Gastrocnemius medialis (tissue), 4 donors: ENCODE results near the gene UTF1. TPM values are rescaled to one million over a fixed set of nuclear protein-coding genes. Genes with fewer than 3 reads are reported as not detected.

Experiments used
- ATAC-seq, 2 donors: fragments of 150-250 bp; one replicate each; pipeline ENCODE4 v1.9.1; 2016
- DNase-seq, 2 donors: peaks; one replicate each; pipeline ENCODE4 v3.0.0-alpha.2; 2019
- H3K27ac ChIP-seq, 4 donors: fragments of 200-600 bp; sonication (generic); 1 replicate in 1 of 4; 2 replicates in 3 of 4; pipeline ENCODE4 v1.5.1; 2016 to 2018; ENCODE audit warnings: mild to moderate bottlenecking in 2 of 4, moderate library complexity in 1 of 4
- H3K27me3 ChIP-seq, 3 donors: fragments of 200-600 bp; sonication (generic) in 2 of 3; 1 replicate in 1 of 3; 2 replicates in 2 of 3; pipeline versions ENCODE4 v1.5.1 to v1.6.0; 2016 to 2019; ENCODE audit warnings: mild to moderate bottlenecking in 1 of 3, moderate library complexity in 1 of 3
- H3K36me3 ChIP-seq, 2 donors: fragments of 200-600 bp; sonication (generic) in 1 of 2; one replicate each; pipeline ENCODE4 v1.5.1; 2017 to 2018
- H3K4me1 ChIP-seq, 2 donors: fragments of 200-600 bp; sonication (generic) in 1 of 2; one replicate each; pipeline ENCODE4 v1.5.1; 2016 to 2017; ENCODE audit warnings: mild to moderate bottlenecking in 2 of 2
- H3K4me3 ChIP-seq, 4 donors: fragments of 200-600 bp; sonication (generic) in 3 of 4; 1 replicate in 1 of 4; 2 replicates in 3 of 4; pipeline ENCODE4 v1.5.1; 2016 to 2019; ENCODE audit warnings: mild to moderate bottlenecking in 2 of 4
- H3K9me3 ChIP-seq, 3 donors: fragments of 200-600 bp; sonication (generic) in 2 of 3; 1 replicate in 1 of 3; 2 replicates in 2 of 3; pipeline ENCODE4 v1.5.1; 2016 to 2019
- CTCF ChIP-seq, 5 experiments: fragments of 450-650 bp in 3 of 5; fragments of 200-600 bp in 2 of 5; sonication (generic) in 2 of 5; IDR thresholded peaks in 4 of 5; conservative IDR thresholded peaks in 1 of 5; 1 replicate in 4 of 5; 2 replicates in 1 of 5; pipeline ENCODE4 v1.5.1; 2016 to 2019; ENCODE audit warnings: antibody characterized with exemption in 5 of 5, mild to moderate bottlenecking in 3 of 5, moderate library complexity in 3 of 5
- POLR2A ChIP-seq, 2 donors: fragments of 450-650 bp; IDR thresholded peaks; one replicate each; pipeline ENCODE4 v1.6.1; 2017; ENCODE audit warnings: antibody characterized with exemption in 2 of 2, mild to moderate bottlenecking in 2 of 2, moderate library complexity in 2 of 2
- in situ Hi-C, 4 donors: fragments of 200-750 bp; cut with MboI; loops; one replicate each; pipeline versions ENCODE4 v1.15.0 to v1.8.0; 2017; ENCODE audit warnings: low sequenced_read_pairs in 4 of 4
- intact Hi-C: fragments of 100-400 bp; cut with DNase I; formaldehyde crosslinking; loops from one replicate; pipeline ENCODE4 v1.15.1; 2023; ENCODE audit warnings: low total_unique reads
- total RNA-seq, 4 donors: library from RNA; depleted of rRNA; stranded (reverse); fragments of >200 nt; gene quantifications; one replicate each; pipeline versions ENCODE4 v1.1.0 to v1.2.3, GENCODE V29; 2016

Gene UTF1
- total RNA-seq, 4 donors from 2014 or later: not detected

- DNase-seq: no peak
- peaks cover 13 to 18% (median 16%) of the 10 kb centered on the region in 3 donors for H3K27me3 ChIP-seq
- H3K27ac ChIP-seq: no peak overlapping the region
- intact Hi-C loops (no loop called here), in situ Hi-C loops (no loop called here)
- no peaks in the 10 kb centered on the region for H3K4me1 ChIP-seq
- ATAC-seq: no peak
- H3K9me3 ChIP-seq: no peaks in the 10 kb centered on the region
- TF ChIP-seq POLR2A (IDR thresholded peaks at IDR 0.05) (no peak), CTCF (IDR thresholded peaks at IDR 0.05 in 4 of 5, conservative IDR thresholded peaks at IDR 0.05 in 1 of 5) (no peak)
- no peaks in the 10 kb centered on the region for H3K36me3 ChIP-seq
- no peak overlapping the region for H3K4me3 ChIP-seq
These were observed 46.2 kb upstream of the UTF1 start for GRCh38 chr10:133183646-133184378.

GRCh38 chr10:133184591-133185244 is 45.3 kb upstream of the UTF1 start:
- in situ Hi-C loops (no loop called here), intact Hi-C loops (no loop called here)
- no peak overlapping the region for H3K27ac ChIP-seq
- H3K4me1 ChIP-seq: no peaks in the 10 kb centered on the region
- H3K4me3 ChIP-seq: no peak overlapping the region
- no peaks in the 10 kb centered on the region for H3K9me3 ChIP-seq
- no peak for DNase-seq
- ATAC-seq: no peak
- H3K36me3 ChIP-seq: no peaks in the 10 kb centered on the region
- TF ChIP-seq CTCF (IDR thresholded peaks at IDR 0.05 in 4 of 5, conservative IDR thresholded peaks at IDR 0.05 in 1 of 5) (no peak), POLR2A (IDR thresholded peaks at IDR 0.05) (no peak)
- peaks cover 16 to 22% (median 21%) of the 10 kb centered on the region in 3 donors for H3K27me3 ChIP-seq

GRCh38 chr10:133185421-133185820 is 44.6 kb upstream of the UTF1 start:
- Histone ChIP-seq H3K4me1 (no peaks in the 10 kb centered on the region), H3K4me3 (no peak overlapping the region), H3K27ac (no peak overlapping the region), H3K36me3 (no peaks in the 10 kb centered on the region), H3K27me3 (peaks cover 16 to 22% (median 19%) of the 10 kb centered on the region in 3 donors), H3K9me3 (no peaks in the 10 kb centered on the region)
- TF ChIP-seq CTCF (IDR thresholded peaks at IDR 0.05 in 4 of 5, conservative IDR thresholded peaks at IDR 0.05 in 1 of 5) (no peak), POLR2A (IDR thresholded peaks at IDR 0.05) (no peak)
- no peak for ATAC-seq
- in situ Hi-C loops (no loop called here), intact Hi-C loops (no loop called here)
- DNase-seq: no peak

- in situ Hi-C loops: no loop called here
- ATAC-seq: no peak
- Histone ChIP-seq H3K27me3 (peaks cover 16 to 22% (median 19%) of the 10 kb centered on the region in 3 donors), H3K4me1 (no peaks in the 10 kb centered on the region), H3K36me3 (no peaks in the 10 kb centered on the region), H3K4me3 (no peak overlapping the region), H3K9me3 (no peaks in the 10 kb centered on the region), H3K27ac (no peak overlapping the region)
- intact Hi-C loops: no loop called here
- TF ChIP-seq CTCF (IDR thresholded peaks at IDR 0.05 in 4 of 5, conservative IDR thresholded peaks at IDR 0.05 in 1 of 5): no peak
- no peak for TF ChIP-seq POLR2A (IDR thresholded peaks at IDR 0.05)
- no peak for DNase-seq
These were observed 44.1 kb upstream of the UTF1 start for GRCh38 chr10:133185916-133186315.
